Thoracic aorta (tissue), 2 donors: ENCODE data around the gene SEC61A1. TPM values are rescaled to one million over a fixed set of nuclear protein-coding genes. Genes with fewer than 3 reads are reported as not detected.

Source experiments
- ATAC-seq: fragments of 150-250 bp; one replicate; pipeline ENCODE4 v1.8.0; 2017; ENCODE audit warnings: low read depth; ENCODE audit not compliant: insufficient number of reproducible peaks, low FRiP score
- DNase-seq: peaks from one replicate; pipeline ENCODE4 v3.0.0-alpha.2; 2020; ENCODE audit warnings: low spot score
- H3K27ac ChIP-seq, 2 donors: fragments of 200-600 bp; sonication (generic); 1 replicate in 1 of 2; 2 replicates in 1 of 2; pipeline ENCODE4 v1.5.1; 2016; ENCODE audit warnings: mild to moderate bottlenecking in 2 of 2, moderate library complexity in 2 of 2
- H3K27me3 ChIP-seq: fragments of 200-600 bp; sonication (generic); replicated peaks from 2 replicates; pipeline ENCODE4 v1.6.0; 2016; ENCODE audit warnings: mild to moderate bottlenecking; ENCODE audit not compliant: insufficient read depth
- H3K36me3 ChIP-seq: fragments of 200-600 bp; sonication (generic); one replicate; pipeline ENCODE4 v1.5.1; 2016
- H3K4me1 ChIP-seq, 2 donors: fragments of 200-600 bp; sonication (generic); 1 replicate in 1 of 2; 2 replicates in 1 of 2; pipeline versions ENCODE4 v1.5.1 to v1.6.0; 2016; ENCODE audit warnings: low read depth in 2 of 2, mild to moderate bottlenecking in 1 of 2; ENCODE audit not compliant: control insufficient read depth in 1 of 2
- H3K4me3 ChIP-seq: fragments of 200-600 bp; sonication (generic); 2 replicates; pipeline ENCODE4 v1.5.1; 2016; ENCODE audit warnings: mild to moderate bottlenecking
- H3K9me3 ChIP-seq: fragments of 200-600 bp; sonication (generic); 2 replicates; pipeline ENCODE4 v1.5.1; 2016
- CTCF ChIP-seq: fragments of 200-600 bp; sonication (generic); IDR thresholded peaks from one replicate; pipeline ENCODE4 v1.5.1; 2019; ENCODE audit warnings: antibody characterized with exemption
- total RNA-seq, 2 donors: library from RNA; depleted of rRNA; stranded (reverse); fragments of >200 nt; gene quantifications; one replicate each; pipeline versions ENCODE4 v1.1.0 to v1.2.3, GENCODE V29; 2016

The SEC61A1 gene
- total RNA-seq, 2 donors from 2014 or later: 149 to 182 TPM

- Histone ChIP-seq H3K27ac (no peak overlapping the region), H3K4me1 (no peaks in the 10 kb centered on the region), H3K36me3 (no peaks in the 10 kb centered on the region), H3K9me3 (no peaks in the 10 kb centered on the region), H3K27me3 (no peaks in the 10 kb centered on the region), H3K4me3 (no peak overlapping the region)
- DNase-seq (no peak), ATAC-seq (no peak)
- TF ChIP-seq CTCF: no peak
Observed at GRCh38 chr3:128041344-128041743, 10.9 kb upstream of the SEC61A1 start.

- no peak overlapping the region for H3K4me3 ChIP-seq
- TF ChIP-seq CTCF: no peak
- H3K36me3 ChIP-seq: peaks cover 3% of the 10 kb centered on the region
- H3K4me1 ChIP-seq: peaks cover 20 to 34% of the 10 kb centered on the region in 2 donors
- ATAC-seq (no peak), DNase-seq (no peak)
- H3K27ac ChIP-seq: no peak overlapping the region
- H3K9me3 ChIP-seq: no peaks in the 10 kb centered on the region
- H3K27me3 ChIP-seq: no peaks in the 10 kb centered on the region
Observed at GRCh38 chr3:128050597-128050996, 1.6 kb upstream of the SEC61A1 start.

GRCh38 chr3:128051459-128051836 lies 789 bp upstream of the SEC61A1 start:
- H3K27ac ChIP-seq: peak overlapping the region; percentile 36 to 51

GRCh38 chr3:128052595-128053351 lies 536 bp downstream of the SEC61A1 start:
- TF ChIP-seq CTCF: no peak
- DNase-seq (no peak), ATAC-seq (peak; percentile 42)
- H3K27me3 ChIP-seq: no peaks in the 10 kb centered on the region
- peak overlapping the region; percentile 93 for H3K4me3 ChIP-seq
- H3K4me1 ChIP-seq: peaks cover 20 to 38% of the 10 kb centered on the region in 2 donors
- peak overlapping the region; percentile 88 to 91 for H3K27ac ChIP-seq
- peaks cover 16% of the 10 kb centered on the region for H3K36me3 ChIP-seq
- H3K9me3 ChIP-seq: no peaks in the 10 kb centered on the region

More at GRCh38 chr3:128051459-128051836, 789 bp upstream of the SEC61A1 start:
- Histone ChIP-seq H3K27me3 (no peaks in the 10 kb centered on the region), H3K4me3 (peak overlapping the region; percentile 93), H3K4me1 (peaks cover 20 to 38% of the 10 kb centered on the region in 2 donors), H3K36me3 (peaks cover 9% of the 10 kb centered on the region), H3K9me3 (no peaks in the 10 kb centered on the region)
- TF ChIP-seq CTCF: no peak
- ATAC-seq: no peak
- DNase-seq: no peak

- no peak for DNase-seq
Observed at GRCh38 chr3:128053614-128054013, 1.4 kb downstream of the SEC61A1 start.

More at GRCh38 chr3:128053614-128054013, 1.4 kb downstream of the SEC61A1 start:
- ATAC-seq: no peak
- peaks cover 20 to 38% of the 10 kb centered on the region in 2 donors for H3K4me1 ChIP-seq
- no peaks in the 10 kb centered on the region for H3K27me3 ChIP-seq
- H3K9me3 ChIP-seq: no peaks in the 10 kb centered on the region
- no peak overlapping the region for H3K27ac ChIP-seq
- peak overlapping the region; percentile 93 for H3K4me3 ChIP-seq
- no peak for TF ChIP-seq CTCF
- peaks cover 20% of the 10 kb centered on the region for H3K36me3 ChIP-seq
